ENCODE data around the gene C16orf74.

C16orf74 gene

DNA sequence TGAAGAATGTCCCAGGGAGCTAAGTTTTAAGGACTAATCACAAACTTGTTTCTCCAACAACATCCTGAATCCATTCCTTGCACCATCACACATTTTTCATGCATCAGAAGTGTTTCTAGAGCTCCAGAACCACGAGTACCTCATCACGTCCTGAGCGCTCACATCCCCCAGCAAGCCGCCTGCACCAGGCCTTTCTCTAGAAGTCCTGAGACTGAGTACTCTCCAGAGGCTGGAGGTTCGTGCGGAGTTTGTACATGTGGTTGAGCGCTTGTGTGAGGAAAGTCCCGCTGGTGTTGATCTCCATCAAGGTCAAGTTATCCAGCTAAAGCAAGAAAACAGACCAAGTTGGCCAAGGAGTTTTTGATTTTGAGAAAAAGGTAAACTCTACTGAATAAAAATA lies 72.9 kb downstream of the C16orf74 start:
- no peaks in the 10 kb centered on the region for H3F3A ChIP-seq (ENCODE audit: insufficient read depth)
- H3K9ac ChIP-seq (ENCODE audit: low read length), result no peak overlapping the region
- peaks cover 3% of the 10 kb centered on the region; the same call in 1 of the 2 replicates for H3K79me2 ChIP-seq (ENCODE audit: insufficient read depth, low read length)
- no peaks in the 10 kb centered on the region for H3K9me2 ChIP-seq (replicated peaks; ENCODE audit: insufficient read depth, low read length)
- no peak overlapping the region for H2AFZ ChIP-seq (ENCODE audit: low read depth, low read length, severe bottlenecking)
- no peaks in the 10 kb centered on the region for H3K9me3 ChIP-seq (ENCODE audit: insufficient read depth, low read length)
- H3K36me3 ChIP-seq (ENCODE audit: low read length), result peaks cover 29% of the 10 kb centered on the region
- no peaks in the 10 kb centered on the region; the same call in 1 of the 2 replicates for H4K20me1 ChIP-seq (ENCODE audit: low read depth, low read length)
- no peak overlapping the region for H3K4me3 ChIP-seq (ENCODE audit: insufficient read depth, low read length, poor library complexity, severe bottlenecking)
- no peak overlapping the region for H3K27ac ChIP-seq (ENCODE audit: low read depth, low read length)
- H3K27me3 ChIP-seq (ENCODE audit: low read length), result no peaks in the 10 kb centered on the region
- TF ChIP-seq CTCF (IDR thresholded peaks at IDR 0.05; ENCODE audit: insufficient read depth, low read length, poor library complexity, severe bottlenecking) (no peak), EZH2phosphoT487 (conservative IDR thresholded peaks at IDR 0.05; ENCODE audit: low read length) (no peak)
- H3K4me2 ChIP-seq (ENCODE audit: low read depth, low read length, poor library complexity, severe bottlenecking), result no peak overlapping the region

GRCh38 chr16:85677383-85677967 lies 73.4 kb downstream of the C16orf74 start:
- TF ChIP-seq CTCF (IDR thresholded peaks at IDR 0.05; ENCODE audit: insufficient read depth, low read length, poor library complexity, severe bottlenecking), result no peak
- TF ChIP-seq EZH2phosphoT487 (conservative IDR thresholded peaks at IDR 0.05; ENCODE audit: low read length), result no peak
- H3K4me3 ChIP-seq (ENCODE audit: insufficient read depth, low read length, poor library complexity, severe bottlenecking), result no peak overlapping the region
- H3K9ac ChIP-seq (ENCODE audit: low read length), result no peak overlapping the region
- H3F3A ChIP-seq (ENCODE audit: insufficient read depth), result no peaks in the 10 kb centered on the region
- H3K27me3 ChIP-seq (ENCODE audit: low read length), result no peaks in the 10 kb centered on the region
- H2AFZ ChIP-seq (ENCODE audit: low read depth, low read length, severe bottlenecking), result no peak overlapping the region
- H3K9me3 ChIP-seq (ENCODE audit: insufficient read depth, low read length), result no peaks in the 10 kb centered on the region
- no peak overlapping the region for H3K27ac ChIP-seq (ENCODE audit: low read depth, low read length)
- no peak overlapping the region for H3K4me2 ChIP-seq (ENCODE audit: low read depth, low read length, poor library complexity, severe bottlenecking)
- H3K36me3 ChIP-seq (ENCODE audit: low read length), result peaks cover 29% of the 10 kb centered on the region
- H4K20me1 ChIP-seq (ENCODE audit: low read depth, low read length), result no peaks in the 10 kb centered on the region; the same call in 1 of the 2 replicates
- H3K79me2 ChIP-seq (ENCODE audit: insufficient read depth, low read length), result no peaks in the 10 kb centered on the region; the same call in 1 of the 2 replicates
- H3K9me2 ChIP-seq (replicated peaks; ENCODE audit: insufficient read depth, low read length), result no peaks in the 10 kb centered on the region

- no peaks in the 10 kb centered on the region for H3F3A ChIP-seq (ENCODE audit: insufficient read depth)
- TF ChIP-seq EZH2phosphoT487 (conservative IDR thresholded peaks at IDR 0.05; ENCODE audit: low read length) (no peak), CTCF (IDR thresholded peaks at IDR 0.05; ENCODE audit: insufficient read depth, low read length, poor library complexity, severe bottlenecking) (no peak)
- no peak overlapping the region for H3K9ac ChIP-seq (ENCODE audit: low read length)
- no peak overlapping the region for H3K4me2 ChIP-seq (ENCODE audit: low read depth, low read length, poor library complexity, severe bottlenecking)
- H3K27me3 ChIP-seq (ENCODE audit: low read length), result no peaks in the 10 kb centered on the region
- no peak overlapping the region for H3K27ac ChIP-seq (ENCODE audit: low read depth, low read length)
- no peaks in the 10 kb centered on the region for H3K9me2 ChIP-seq (replicated peaks; ENCODE audit: insufficient read depth, low read length)
- H3K9me3 ChIP-seq (ENCODE audit: insufficient read depth, low read length), result no peaks in the 10 kb centered on the region
- H3K4me3 ChIP-seq (ENCODE audit: insufficient read depth, low read length, poor library complexity, severe bottlenecking), result no peak overlapping the region
- H4K20me1 ChIP-seq (ENCODE audit: low read depth, low read length), result no peaks in the 10 kb centered on the region; the same call in 1 of the 2 replicates
- H3K79me2 ChIP-seq (ENCODE audit: insufficient read depth, low read length), result no peaks in the 10 kb centered on the region; the same call in 1 of the 2 replicates
- peaks cover 26% of the 10 kb centered on the region for H3K36me3 ChIP-seq (ENCODE audit: low read length)
- H2AFZ ChIP-seq (ENCODE audit: low read depth, low read length, severe bottlenecking), result no peak overlapping the region
These were observed 74.4 kb downstream of the C16orf74 start for GRCh38 chr16:85676466-85676865.

Measured in SU-DHL-6 (cell line).